ENCODE measurements around the gene ADM. TPM values are rescaled to one million over a fixed set of nuclear protein-coding genes. Genes with fewer than 3 reads are reported as not detected.
A peak's percentile ranks its signal among the peaks of the same experiment; 100 is the strongest.

Gene ADM
- total and polyA plus RNA-seq, 2 experiments from 2014 or later, result 75.8 to 95.9 TPM

DNA sequence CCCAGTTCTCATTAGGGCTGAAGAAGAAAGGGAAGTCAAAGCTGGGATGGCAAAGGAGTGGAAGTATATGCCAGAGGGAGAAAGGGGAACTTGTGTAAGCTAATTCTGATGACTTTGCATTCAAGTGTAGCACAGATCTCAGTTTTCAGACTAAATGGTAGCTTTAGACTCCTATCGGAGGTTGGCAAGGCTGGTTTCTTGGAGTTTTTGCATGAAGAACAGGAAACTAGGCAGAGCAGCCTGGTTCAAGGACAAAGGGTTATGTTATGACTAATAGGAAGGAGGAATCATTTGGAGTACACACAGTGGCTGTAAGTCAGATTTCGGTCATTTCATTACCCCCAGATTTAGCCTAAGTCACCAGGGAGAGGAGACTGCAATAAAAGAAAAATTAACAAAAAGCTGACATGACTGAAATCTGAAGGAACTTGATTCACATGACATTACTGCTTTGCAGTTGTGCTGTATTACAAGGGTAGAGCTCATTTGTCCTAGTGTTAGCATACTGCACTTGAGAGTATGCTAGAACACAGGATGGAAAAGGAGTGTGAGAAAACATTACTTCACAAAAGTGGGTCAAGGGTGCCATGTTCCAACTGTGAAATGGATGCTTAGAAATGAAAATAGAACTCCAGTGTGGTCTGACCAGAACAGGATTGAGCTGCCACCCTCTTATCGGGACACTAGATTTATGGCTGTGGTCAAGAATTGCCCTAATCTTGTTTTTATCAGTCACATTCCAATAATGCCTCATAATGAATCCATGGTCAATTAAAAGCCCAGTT lies 23.6 kb downstream of the ADM start:
- peak overlapping the region; percentile 83 for H2AFZ ChIP-seq
- no peak for ATAC-seq
- no peak overlapping the region for H3K27ac ChIP-seq (ENCODE audit: low read depth)
- H4K20me1 ChIP-seq (replicated peaks; ENCODE audit: insufficient read depth), result no peaks in the 10 kb centered on the region
- H3K36me3 ChIP-seq (ENCODE audit: insufficient read depth), result no peaks in the 10 kb centered on the region
- no peak overlapping the region for H3K27ac Mint-ChIP-seq
- peaks cover 7% of the 10 kb centered on the region for H3K27me3 Mint-ChIP-seq (ENCODE audit: insufficient read depth, low read depth, poor library complexity)
- no peaks in the 10 kb centered on the region for H3K27me3 ChIP-seq (ENCODE audit: insufficient read depth)
- DNase-seq (ENCODE audit: low spot score), result no peak
- peaks cover 11% of the 10 kb centered on the region for H3K4me1 ChIP-seq (ENCODE audit: insufficient read depth)
- no peaks in the 10 kb centered on the region for H3F3A ChIP-seq (replicated peaks; ENCODE audit: low read depth)
- H3K4me2 ChIP-seq, result no peak overlapping the region
- H3K4me3 ChIP-seq, result no peak overlapping the region
- TF ChIP-seq JUNB (IDR thresholded peaks at IDR 0.05; ENCODE audit: unreplicated experiment) (no peak), EZH2phosphoT487 (IDR thresholded peaks at IDR 0.05; ENCODE audit: unreplicated experiment) (no peak), POLR2AphosphoS5 (IDR thresholded peaks at IDR 0.05; ENCODE audit: low read depth) (no peak), NANOG (IDR thresholded peaks at IDR 0.05; ENCODE audit: borderline replicate concordance) (no peak), CREB1 (CRISPR knock-in tag; IDR thresholded peaks at IDR 0.05; ENCODE audit: low read depth) (no peak), STAT1 (IDR thresholded peaks at IDR 0.05; ENCODE audit: unreplicated experiment) (no peak), EZH2 (IDR thresholded peaks at IDR 0.05; ENCODE audit: low read depth, unreplicated experiment) (no peak)
- TF ChIP-seq, protein P1, sequence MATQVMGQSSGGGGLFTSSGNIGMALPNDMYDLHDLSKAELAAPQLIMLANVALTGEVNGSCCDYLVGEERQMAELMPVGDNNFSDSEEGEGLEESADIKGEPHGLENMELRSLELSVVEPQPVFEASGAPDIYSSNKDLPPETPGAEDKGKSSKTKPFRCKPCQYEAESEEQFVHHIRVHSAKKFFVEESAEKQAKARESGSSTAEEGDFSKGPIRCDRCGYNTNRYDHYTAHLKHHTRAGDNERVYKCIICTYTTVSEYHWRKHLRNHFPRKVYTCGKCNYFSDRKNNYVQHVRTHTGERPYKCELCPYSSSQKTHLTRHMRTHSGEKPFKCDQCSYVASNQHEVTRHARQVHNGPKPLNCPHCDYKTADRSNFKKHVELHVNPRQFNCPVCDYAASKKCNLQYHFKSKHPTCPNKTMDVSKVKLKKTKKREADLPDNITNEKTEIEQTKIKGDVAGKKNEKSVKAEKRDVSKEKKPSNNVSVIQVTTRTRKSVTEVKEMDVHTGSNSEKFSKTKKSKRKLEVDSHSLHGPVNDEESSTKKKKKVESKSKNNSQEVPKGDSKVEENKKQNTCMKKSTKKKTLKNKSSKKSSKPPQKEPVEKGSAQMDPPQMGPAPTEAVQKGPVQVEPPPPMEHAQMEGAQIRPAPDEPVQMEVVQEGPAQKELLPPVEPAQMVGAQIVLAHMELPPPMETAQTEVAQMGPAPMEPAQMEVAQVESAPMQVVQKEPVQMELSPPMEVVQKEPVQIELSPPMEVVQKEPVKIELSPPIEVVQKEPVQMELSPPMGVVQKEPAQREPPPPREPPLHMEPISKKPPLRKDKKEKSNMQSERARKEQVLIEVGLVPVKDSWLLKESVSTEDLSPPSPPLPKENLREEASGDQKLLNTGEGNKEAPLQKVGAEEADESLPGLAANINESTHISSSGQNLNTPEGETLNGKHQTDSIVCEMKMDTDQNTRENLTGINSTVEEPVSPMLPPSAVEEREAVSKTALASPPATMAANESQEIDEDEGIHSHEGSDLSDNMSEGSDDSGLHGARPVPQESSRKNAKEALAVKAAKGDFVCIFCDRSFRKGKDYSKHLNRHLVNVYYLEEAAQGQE (IDR thresholded peaks at IDR 0.05; ENCODE audit: unreplicated experiment), result no peak
- TF ChIP-seq, protein P2, sequence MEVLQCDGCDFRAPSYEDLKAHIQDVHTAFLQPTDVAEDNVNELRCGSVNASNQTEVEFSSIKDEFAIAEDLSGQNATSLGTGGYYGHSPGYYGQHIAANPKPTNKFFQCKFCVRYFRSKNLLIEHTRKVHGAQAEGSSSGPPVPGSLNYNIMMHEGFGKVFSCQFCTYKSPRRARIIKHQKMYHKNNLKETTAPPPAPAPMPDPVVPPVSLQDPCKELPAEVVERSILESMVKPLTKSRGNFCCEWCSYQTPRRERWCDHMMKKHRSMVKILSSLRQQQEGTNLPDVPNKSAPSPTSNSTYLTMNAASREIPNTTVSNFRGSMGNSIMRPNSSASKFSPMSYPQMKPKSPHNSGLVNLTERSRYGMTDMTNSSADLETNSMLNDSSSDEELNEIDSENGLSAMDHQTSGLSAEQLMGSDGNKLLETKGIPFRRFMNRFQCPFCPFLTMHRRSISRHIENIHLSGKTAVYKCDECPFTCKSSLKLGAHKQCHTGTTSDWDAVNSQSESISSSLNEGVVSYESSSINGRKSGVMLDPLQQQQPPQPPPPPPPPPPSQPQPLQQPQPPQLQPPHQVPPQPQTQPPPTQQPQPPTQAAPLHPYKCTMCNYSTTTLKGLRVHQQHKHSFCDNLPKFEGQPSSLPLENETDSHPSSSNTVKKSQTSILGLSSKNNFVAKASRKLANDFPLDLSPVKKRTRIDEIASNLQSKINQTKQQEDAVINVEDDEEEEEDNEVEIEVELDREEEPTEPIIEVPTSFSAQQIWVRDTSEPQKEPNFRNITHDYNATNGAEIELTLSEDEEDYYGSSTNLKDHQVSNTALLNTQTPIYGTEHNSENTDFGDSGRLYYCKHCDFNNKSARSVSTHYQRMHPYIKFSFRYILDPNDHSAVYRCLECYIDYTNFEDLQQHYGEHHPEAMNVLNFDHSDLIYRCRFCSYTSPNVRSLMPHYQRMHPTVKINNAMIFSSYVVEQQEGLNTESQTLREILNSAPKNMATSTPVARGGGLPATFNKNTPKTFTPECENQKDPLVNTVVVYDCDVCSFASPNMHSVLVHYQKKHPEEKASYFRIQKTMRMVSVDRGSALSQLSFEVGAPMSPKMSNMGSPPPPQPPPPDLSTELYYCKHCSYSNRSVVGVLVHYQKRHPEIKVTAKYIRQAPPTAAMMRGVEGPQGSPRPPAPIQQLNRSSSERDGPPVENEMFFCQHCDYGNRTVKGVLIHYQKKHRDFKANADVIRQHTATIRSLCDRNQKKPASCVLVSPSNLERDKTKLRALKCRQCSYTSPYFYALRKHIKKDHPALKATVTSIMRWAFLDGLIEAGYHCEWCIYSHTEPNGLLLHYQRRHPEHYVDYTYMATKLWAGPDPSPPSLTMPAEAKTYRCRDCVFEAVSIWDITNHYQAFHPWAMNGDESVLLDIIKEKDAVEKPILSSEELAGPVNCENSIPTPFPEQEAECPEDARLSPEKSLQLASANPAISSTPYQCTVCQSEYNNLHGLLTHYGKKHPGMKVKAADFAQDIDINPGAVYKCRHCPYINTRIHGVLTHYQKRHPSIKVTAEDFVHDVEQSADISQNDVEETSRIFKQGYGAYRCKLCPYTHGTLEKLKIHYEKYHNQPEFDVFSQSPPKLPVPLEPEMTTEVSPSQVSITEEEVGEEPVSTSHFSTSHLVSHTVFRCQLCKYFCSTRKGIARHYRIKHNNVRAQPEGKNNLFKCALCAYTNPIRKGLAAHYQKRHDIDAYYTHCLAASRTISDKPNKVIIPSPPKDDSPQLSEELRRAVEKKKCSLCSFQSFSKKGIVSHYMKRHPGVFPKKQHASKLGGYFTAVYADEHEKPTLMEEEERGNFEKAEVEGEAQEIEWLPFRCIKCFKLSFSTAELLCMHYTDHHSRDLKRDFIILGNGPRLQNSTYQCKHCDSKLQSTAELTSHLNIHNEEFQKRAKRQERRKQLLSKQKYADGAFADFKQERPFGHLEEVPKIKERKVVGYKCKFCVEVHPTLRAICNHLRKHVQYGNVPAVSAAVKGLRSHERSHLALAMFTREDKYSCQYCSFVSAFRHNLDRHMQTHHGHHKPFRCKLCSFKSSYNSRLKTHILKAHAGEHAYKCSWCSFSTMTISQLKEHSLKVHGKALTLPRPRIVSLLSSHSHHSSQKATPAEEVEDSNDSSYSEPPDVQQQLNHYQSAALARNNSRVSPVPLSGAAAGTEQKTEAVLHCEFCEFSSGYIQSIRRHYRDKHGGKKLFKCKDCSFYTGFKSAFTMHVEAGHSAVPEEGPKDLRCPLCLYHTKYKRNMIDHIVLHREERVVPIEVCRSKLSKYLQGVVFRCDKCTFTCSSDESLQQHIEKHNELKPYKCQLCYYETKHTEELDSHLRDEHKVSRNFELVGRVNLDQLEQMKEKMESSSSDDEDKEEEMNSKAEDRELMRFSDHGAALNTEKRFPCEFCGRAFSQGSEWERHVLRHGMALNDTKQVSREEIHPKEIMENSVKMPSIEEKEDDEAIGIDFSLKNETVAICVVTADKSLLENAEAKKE (CRISPR knock-in tag; IDR thresholded peaks at IDR 0.05), result no peak
- TF ChIP-seq, protein P3, sequence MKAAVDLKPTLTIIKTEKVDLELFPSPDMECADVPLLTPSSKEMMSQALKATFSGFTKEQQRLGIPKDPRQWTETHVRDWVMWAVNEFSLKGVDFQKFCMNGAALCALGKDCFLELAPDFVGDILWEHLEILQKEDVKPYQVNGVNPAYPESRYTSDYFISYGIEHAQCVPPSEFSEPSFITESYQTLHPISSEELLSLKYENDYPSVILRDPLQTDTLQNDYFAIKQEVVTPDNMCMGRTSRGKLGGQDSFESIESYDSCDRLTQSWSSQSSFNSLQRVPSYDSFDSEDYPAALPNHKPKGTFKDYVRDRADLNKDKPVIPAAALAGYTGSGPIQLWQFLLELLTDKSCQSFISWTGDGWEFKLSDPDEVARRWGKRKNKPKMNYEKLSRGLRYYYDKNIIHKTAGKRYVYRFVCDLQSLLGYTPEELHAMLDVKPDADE (IDR thresholded peaks at IDR 0.05), result no peak
- peaks cover 14% of the 10 kb centered on the region for H3K4me1 Mint-ChIP-seq
- no peak overlapping the region for H3K4me3 Mint-ChIP-seq
- H3K9me3 Mint-ChIP-seq, result peaks cover 3% of the 10 kb centered on the region; the same call in 1 of the 3 replicates
- no peaks in the 10 kb centered on the region for H3K79me2 ChIP-seq (replicated peaks; ENCODE audit: insufficient read depth)
- peaks cover 34% of the 10 kb centered on the region for H3K9me2 ChIP-seq (ENCODE audit: insufficient read depth)
- peaks cover 7% of the 10 kb centered on the region; the same call in 1 of the 3 replicates for H3K36me3 Mint-ChIP-seq (ENCODE audit: low read depth)
